GM23338 (cell line): ENCODE results near the gene ANKS1B. TPM values are rescaled to one million over a fixed set of nuclear protein-coding genes. Genes with fewer than 3 reads are reported as not detected.

Source experiments
- ATAC-seq: fragments of 200-7000 bp; cut with Tn5 transposase; 3 replicates; pipeline ENCODE4 v1.9.1; 2020
- DNase-seq: peaks from one replicate; pipeline ENCODE4 v3.0.0-alpha.2; 2015; ENCODE audit warnings: low spot score
- H2AFZ ChIP-seq: fragments of 200-600 bp; sonication (generic); 2 replicates; pipeline ENCODE4 v1.8.0; 2016; ENCODE audit warnings: antibody characterized with exemption, mild to moderate bottlenecking, moderate library complexity
- H3F3A ChIP-seq: fragments of 200-600 bp; sonication (generic); replicated peaks from 2 replicates; pipeline ENCODE4 v1.8.0; 2017; ENCODE audit warnings: antibody characterized with exemption, mixed run types, low read depth
- H3K27ac ChIP-seq: fragments of 200-600 bp; sonication (generic); 2 replicates; pipeline ENCODE4 v1.6.1; 2016; ENCODE audit warnings: low read depth
- H3K27me3 ChIP-seq: fragments of 200-600 bp; sonication (generic); 2 replicates; pipeline ENCODE4 v1.8.0; 2016; ENCODE audit warnings: mild to moderate bottlenecking, mixed run types, moderate library complexity; ENCODE audit not compliant: insufficient read depth
- H3K36me3 ChIP-seq: fragments of 200-600 bp; sonication (generic); 2 replicates; pipeline ENCODE4 v1.8.0; 2016; ENCODE audit warnings: mild to moderate bottlenecking; ENCODE audit not compliant: insufficient read depth
- H3K4me1 ChIP-seq: fragments of 200-600 bp; sonication (generic); 2 replicates; pipeline ENCODE4 v1.8.0; 2016; ENCODE audit warnings: mild to moderate bottlenecking, moderate library complexity; ENCODE audit not compliant: insufficient read depth
- H3K4me2 ChIP-seq: fragments of 200-600 bp; sonication (generic); 2 replicates; pipeline ENCODE4 v1.7.1; 2017; ENCODE audit warnings: mixed run types
- H3K4me3 ChIP-seq: fragments of 200-600 bp; sonication (generic); 2 replicates; pipeline ENCODE4 v1.6.1; 2016; ENCODE audit warnings: mixed run types
- H3K79me2 ChIP-seq: fragments of 200-600 bp; sonication (generic); replicated peaks from 2 replicates; pipeline ENCODE4 v1.8.0; 2017; ENCODE audit warnings: mild to moderate bottlenecking; ENCODE audit not compliant: insufficient read depth
- H3K9me2 ChIP-seq: fragments of 200-600 bp; sonication (generic); 2 replicates; pipeline ENCODE4 v1.8.0; 2017; ENCODE audit not compliant: insufficient read depth
- H4K20me1 ChIP-seq: fragments of 200-600 bp; sonication (generic); replicated peaks from 2 replicates; pipeline ENCODE4 v1.8.0; 2017; ENCODE audit warnings: mild to moderate bottlenecking; ENCODE audit not compliant: insufficient read depth
- H3K27ac Mint-ChIP-seq: 2 replicates; pipeline ENCODE4 v1.8.0; 2020; ENCODE audit warnings: inconsistent platforms, mild to moderate bottlenecking, moderate library complexity, mixed read lengths
- H3K27me3 Mint-ChIP-seq: 3 replicates; pipeline ENCODE4 v1.8.0; 2022; ENCODE audit warnings: low read depth, mild to moderate bottlenecking, moderate library complexity, mixed read lengths, inconsistent platforms; ENCODE audit not compliant: insufficient read depth, poor library complexity
- H3K36me3 Mint-ChIP-seq: 3 replicates; pipeline ENCODE4 v1.8.0; 2021; ENCODE audit warnings: low read depth, mild to moderate bottlenecking, inconsistent platforms, moderate library complexity, mixed read lengths
- H3K4me1 Mint-ChIP-seq: 3 replicates; pipeline ENCODE4 v1.8.0; 2020; ENCODE audit warnings: mild to moderate bottlenecking, inconsistent platforms, mixed read lengths
- H3K4me3 Mint-ChIP-seq: 3 replicates; pipeline ENCODE4 v1.8.0; 2021; ENCODE audit warnings: moderate library complexity, mild to moderate bottlenecking, inconsistent platforms, mixed read lengths
- H3K9me3 Mint-ChIP-seq: 3 replicates; pipeline ENCODE4 v1.8.0; 2020; ENCODE audit warnings: moderate library complexity, mild to moderate bottlenecking, inconsistent platforms, mixed read lengths
- CREB1 ChIP-seq: fragments of 250-450 bp; sonication (Bioruptor Pico); IDR thresholded peaks from 2 replicates; pipeline ENCODE4 v1.5.0; 2020; ENCODE audit warnings: low read depth, mild to moderate bottlenecking, moderate library complexity
- CTCF ChIP-seq, 2 experiments: fragments of 200-600 bp in 1 of 2; sonication (generic) in 1 of 2; conservative IDR thresholded peaks; 2 replicates each; pipeline versions ENCODE4 v1.5.1 to v1.6.1; 2016 to 2017; ENCODE audit warnings: antibody characterized with exemption in 2 of 2, low read depth in 2 of 2, mild to moderate bottlenecking in 2 of 2, moderate library complexity in 1 of 2
- ETS1 ChIP-seq: IDR thresholded peaks from 2 replicates; pipeline ENCODE4 v1.6.1; 2016; ENCODE audit warnings: antibody characterized with exemption
- EZH2 ChIP-seq: fragments of 200-600 bp; sonication (generic); IDR thresholded peaks from one replicate; pipeline ENCODE4 v1.8.0; 2017; ENCODE audit warnings: antibody characterized with exemption, mild to moderate bottlenecking, low read depth; ENCODE audit not compliant: unreplicated experiment
- EZH2phosphoT487 ChIP-seq: fragments of 200-600 bp; sonication (generic); IDR thresholded peaks from one replicate; pipeline ENCODE4 v1.8.1; 2018; ENCODE audit warnings: antibody characterized with exemption; ENCODE audit not compliant: unreplicated experiment
- JUNB ChIP-seq: IDR thresholded peaks from one replicate; pipeline ENCODE4 v1.6.1; 2016; ENCODE audit warnings: antibody characterized with exemption; ENCODE audit not compliant: unreplicated experiment
- NANOG ChIP-seq: IDR thresholded peaks from 2 replicates; pipeline ENCODE4 v1.6.1; 2016; ENCODE audit warnings: antibody characterized with exemption, borderline replicate concordance
- POLR2AphosphoS5 ChIP-seq: IDR thresholded peaks from 2 replicates; pipeline ENCODE4 v1.6.1; 2016; ENCODE audit warnings: antibody characterized with exemption, low read depth
- STAT1 ChIP-seq: IDR thresholded peaks from one replicate; pipeline ENCODE4 v1.6.1; 2016; ENCODE audit warnings: antibody characterized with exemption; ENCODE audit not compliant: unreplicated experiment
- ZNF114 ChIP-seq: fragments of 250-450 bp; sonication (Bioruptor Pico); IDR thresholded peaks from 2 replicates; pipeline ENCODE4 v1.5.0; 2020; ENCODE audit warnings: mild to moderate bottlenecking, moderate library complexity
- ZNF331 ChIP-seq: fragments of 250-450 bp; sonication (Bioruptor Pico); IDR thresholded peaks from 2 replicates; pipeline ENCODE4 v1.5.0; 2020; ENCODE audit warnings: low read depth, mild to moderate bottlenecking, moderate library complexity
- polyA plus RNA-seq: library from polyadenylated mRNA; unstranded; fragments of >200 nt; fragmentation: Nextera tagmentation; extraction: Ambion mirVana; gene quantifications from 2 replicates; pipeline ENCODE4 v1.2.1, GENCODE V29; 2016
- total RNA-seq: library from RNA; depleted of rRNA; stranded (reverse); fragments of >200 nt; shearing (Covaris generic); gene quantifications from 2 replicates; pipeline ENCODE4 v1.2.3, GENCODE V29; 2014
- TF ChIP-seq, protein P1 (sequence below): IDR thresholded peaks from one replicate; pipeline ENCODE4 v1.6.1; 2018; ENCODE audit warnings: antibody characterized with exemption; ENCODE audit not compliant: unreplicated experiment
- TF ChIP-seq, protein P2 (sequence below): fragments of 250-450 bp; sonication (Bioruptor Pico); IDR thresholded peaks from 2 replicates; pipeline ENCODE4 v1.5.0; 2020; ENCODE audit warnings: mild to moderate bottlenecking, moderate library complexity

ANKS1B gene
- total and polyA plus RNA-seq, 2 experiments from 2014 or later: 4.3 to 5.8 TPM

GRCh38 chr12:99454539-99455172 lies 530.1 kb downstream of the ANKS1B start:
- Histone ChIP-seq H2AFZ (no peak overlapping the region; the same call in 1 of the 2 replicates), H3K4me2 (no peak overlapping the region), H3K79me2 (no peaks in the 10 kb centered on the region), H3K27me3 (no peaks in the 10 kb centered on the region), H3K9me2 (peaks cover 15% of the 10 kb centered on the region), H3K4me3 (no peak overlapping the region), H3F3A (no peaks in the 10 kb centered on the region), H4K20me1 (no peaks in the 10 kb centered on the region), H3K36me3 (no peaks in the 10 kb centered on the region), H3K4me1 (0 out of 2 replicates have a peak, but pooled peaks cover 8% of the 10 kb centered on the region), H3K27ac (no peak overlapping the region)
- Mint-ChIP-seq H3K27me3 (no peaks in the 10 kb centered on the region), H3K36me3 (no peaks in the 10 kb centered on the region), H3K27ac (peak overlapping the region; percentile 81; the same call in 1 of the 2 replicates), H3K4me1 (peaks cover 12% of the 10 kb centered on the region), H3K9me3 (no peaks in the 10 kb centered on the region; the same call in 2 of the 3 replicates), H3K4me3 (no peak overlapping the region)
- ATAC-seq (no peak), DNase-seq (no peak)
- TF ChIP-seq NANOG (no peak), ETS1 (no peak), ZNF114 (CRISPR knock-in tag) (no peak), JUNB (no peak), EZH2phosphoT487 (no peak), STAT1 (no peak), CREB1 (CRISPR knock-in tag) (no peak), CTCF (conservative IDR thresholded peaks at IDR 0.05; ENCODE audit: low read depth in 2 of 2) (no peak), EZH2 (no peak), POLR2AphosphoS5 (no peak), ZNF331 (CRISPR knock-in tag) (no peak)
- TF ChIP-seq, protein P1, sequence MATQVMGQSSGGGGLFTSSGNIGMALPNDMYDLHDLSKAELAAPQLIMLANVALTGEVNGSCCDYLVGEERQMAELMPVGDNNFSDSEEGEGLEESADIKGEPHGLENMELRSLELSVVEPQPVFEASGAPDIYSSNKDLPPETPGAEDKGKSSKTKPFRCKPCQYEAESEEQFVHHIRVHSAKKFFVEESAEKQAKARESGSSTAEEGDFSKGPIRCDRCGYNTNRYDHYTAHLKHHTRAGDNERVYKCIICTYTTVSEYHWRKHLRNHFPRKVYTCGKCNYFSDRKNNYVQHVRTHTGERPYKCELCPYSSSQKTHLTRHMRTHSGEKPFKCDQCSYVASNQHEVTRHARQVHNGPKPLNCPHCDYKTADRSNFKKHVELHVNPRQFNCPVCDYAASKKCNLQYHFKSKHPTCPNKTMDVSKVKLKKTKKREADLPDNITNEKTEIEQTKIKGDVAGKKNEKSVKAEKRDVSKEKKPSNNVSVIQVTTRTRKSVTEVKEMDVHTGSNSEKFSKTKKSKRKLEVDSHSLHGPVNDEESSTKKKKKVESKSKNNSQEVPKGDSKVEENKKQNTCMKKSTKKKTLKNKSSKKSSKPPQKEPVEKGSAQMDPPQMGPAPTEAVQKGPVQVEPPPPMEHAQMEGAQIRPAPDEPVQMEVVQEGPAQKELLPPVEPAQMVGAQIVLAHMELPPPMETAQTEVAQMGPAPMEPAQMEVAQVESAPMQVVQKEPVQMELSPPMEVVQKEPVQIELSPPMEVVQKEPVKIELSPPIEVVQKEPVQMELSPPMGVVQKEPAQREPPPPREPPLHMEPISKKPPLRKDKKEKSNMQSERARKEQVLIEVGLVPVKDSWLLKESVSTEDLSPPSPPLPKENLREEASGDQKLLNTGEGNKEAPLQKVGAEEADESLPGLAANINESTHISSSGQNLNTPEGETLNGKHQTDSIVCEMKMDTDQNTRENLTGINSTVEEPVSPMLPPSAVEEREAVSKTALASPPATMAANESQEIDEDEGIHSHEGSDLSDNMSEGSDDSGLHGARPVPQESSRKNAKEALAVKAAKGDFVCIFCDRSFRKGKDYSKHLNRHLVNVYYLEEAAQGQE: no peak
- TF ChIP-seq, protein P2, sequence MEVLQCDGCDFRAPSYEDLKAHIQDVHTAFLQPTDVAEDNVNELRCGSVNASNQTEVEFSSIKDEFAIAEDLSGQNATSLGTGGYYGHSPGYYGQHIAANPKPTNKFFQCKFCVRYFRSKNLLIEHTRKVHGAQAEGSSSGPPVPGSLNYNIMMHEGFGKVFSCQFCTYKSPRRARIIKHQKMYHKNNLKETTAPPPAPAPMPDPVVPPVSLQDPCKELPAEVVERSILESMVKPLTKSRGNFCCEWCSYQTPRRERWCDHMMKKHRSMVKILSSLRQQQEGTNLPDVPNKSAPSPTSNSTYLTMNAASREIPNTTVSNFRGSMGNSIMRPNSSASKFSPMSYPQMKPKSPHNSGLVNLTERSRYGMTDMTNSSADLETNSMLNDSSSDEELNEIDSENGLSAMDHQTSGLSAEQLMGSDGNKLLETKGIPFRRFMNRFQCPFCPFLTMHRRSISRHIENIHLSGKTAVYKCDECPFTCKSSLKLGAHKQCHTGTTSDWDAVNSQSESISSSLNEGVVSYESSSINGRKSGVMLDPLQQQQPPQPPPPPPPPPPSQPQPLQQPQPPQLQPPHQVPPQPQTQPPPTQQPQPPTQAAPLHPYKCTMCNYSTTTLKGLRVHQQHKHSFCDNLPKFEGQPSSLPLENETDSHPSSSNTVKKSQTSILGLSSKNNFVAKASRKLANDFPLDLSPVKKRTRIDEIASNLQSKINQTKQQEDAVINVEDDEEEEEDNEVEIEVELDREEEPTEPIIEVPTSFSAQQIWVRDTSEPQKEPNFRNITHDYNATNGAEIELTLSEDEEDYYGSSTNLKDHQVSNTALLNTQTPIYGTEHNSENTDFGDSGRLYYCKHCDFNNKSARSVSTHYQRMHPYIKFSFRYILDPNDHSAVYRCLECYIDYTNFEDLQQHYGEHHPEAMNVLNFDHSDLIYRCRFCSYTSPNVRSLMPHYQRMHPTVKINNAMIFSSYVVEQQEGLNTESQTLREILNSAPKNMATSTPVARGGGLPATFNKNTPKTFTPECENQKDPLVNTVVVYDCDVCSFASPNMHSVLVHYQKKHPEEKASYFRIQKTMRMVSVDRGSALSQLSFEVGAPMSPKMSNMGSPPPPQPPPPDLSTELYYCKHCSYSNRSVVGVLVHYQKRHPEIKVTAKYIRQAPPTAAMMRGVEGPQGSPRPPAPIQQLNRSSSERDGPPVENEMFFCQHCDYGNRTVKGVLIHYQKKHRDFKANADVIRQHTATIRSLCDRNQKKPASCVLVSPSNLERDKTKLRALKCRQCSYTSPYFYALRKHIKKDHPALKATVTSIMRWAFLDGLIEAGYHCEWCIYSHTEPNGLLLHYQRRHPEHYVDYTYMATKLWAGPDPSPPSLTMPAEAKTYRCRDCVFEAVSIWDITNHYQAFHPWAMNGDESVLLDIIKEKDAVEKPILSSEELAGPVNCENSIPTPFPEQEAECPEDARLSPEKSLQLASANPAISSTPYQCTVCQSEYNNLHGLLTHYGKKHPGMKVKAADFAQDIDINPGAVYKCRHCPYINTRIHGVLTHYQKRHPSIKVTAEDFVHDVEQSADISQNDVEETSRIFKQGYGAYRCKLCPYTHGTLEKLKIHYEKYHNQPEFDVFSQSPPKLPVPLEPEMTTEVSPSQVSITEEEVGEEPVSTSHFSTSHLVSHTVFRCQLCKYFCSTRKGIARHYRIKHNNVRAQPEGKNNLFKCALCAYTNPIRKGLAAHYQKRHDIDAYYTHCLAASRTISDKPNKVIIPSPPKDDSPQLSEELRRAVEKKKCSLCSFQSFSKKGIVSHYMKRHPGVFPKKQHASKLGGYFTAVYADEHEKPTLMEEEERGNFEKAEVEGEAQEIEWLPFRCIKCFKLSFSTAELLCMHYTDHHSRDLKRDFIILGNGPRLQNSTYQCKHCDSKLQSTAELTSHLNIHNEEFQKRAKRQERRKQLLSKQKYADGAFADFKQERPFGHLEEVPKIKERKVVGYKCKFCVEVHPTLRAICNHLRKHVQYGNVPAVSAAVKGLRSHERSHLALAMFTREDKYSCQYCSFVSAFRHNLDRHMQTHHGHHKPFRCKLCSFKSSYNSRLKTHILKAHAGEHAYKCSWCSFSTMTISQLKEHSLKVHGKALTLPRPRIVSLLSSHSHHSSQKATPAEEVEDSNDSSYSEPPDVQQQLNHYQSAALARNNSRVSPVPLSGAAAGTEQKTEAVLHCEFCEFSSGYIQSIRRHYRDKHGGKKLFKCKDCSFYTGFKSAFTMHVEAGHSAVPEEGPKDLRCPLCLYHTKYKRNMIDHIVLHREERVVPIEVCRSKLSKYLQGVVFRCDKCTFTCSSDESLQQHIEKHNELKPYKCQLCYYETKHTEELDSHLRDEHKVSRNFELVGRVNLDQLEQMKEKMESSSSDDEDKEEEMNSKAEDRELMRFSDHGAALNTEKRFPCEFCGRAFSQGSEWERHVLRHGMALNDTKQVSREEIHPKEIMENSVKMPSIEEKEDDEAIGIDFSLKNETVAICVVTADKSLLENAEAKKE: no peak
